ENCODE measurements around the gene NEBL.

DNA sequence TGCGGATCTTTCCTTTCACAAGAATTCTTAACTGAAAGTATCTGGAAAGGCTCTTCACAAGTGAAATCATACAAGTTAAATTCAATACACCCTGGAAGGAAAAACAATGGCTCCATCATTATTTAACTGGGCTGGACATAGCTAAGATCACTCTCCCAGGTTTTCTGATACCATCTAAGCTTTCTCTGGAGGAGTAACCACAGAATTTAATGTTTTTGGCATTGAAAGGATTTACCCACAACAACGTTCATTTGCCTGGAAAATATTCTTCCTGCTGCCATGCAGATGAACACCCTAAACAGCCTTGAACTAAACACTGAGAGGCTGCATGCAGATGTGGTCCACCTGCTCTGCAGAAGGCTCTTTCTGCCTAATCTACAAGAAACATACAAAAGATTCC is 4.3 kb downstream of the NEBL start:
- TF ChIP-seq, protein P1, sequence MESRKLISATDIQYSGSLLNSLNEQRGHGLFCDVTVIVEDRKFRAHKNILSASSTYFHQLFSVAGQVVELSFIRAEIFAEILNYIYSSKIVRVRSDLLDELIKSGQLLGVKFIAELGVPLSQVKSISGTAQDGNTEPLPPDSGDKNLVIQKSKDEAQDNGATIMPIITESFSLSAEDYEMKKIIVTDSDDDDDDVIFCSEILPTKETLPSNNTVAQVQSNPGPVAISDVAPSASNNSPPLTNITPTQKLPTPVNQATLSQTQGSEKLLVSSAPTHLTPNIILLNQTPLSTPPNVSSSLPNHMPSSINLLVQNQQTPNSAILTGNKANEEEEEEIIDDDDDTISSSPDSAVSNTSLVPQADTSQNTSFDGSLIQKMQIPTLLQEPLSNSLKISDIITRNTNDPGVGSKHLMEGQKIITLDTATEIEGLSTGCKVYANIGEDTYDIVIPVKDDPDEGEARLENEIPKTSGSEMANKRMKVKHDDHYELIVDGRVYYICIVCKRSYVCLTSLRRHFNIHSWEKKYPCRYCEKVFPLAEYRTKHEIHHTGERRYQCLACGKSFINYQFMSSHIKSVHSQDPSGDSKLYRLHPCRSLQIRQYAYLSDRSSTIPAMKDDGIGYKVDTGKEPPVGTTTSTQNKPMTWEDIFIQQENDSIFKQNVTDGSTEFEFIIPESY (IDR thresholded peaks at IDR 0.05; ENCODE audit: extremely low read depth, insufficient replicate concordance, low read length), result no peak
- TF ChIP-seq, protein P2, sequence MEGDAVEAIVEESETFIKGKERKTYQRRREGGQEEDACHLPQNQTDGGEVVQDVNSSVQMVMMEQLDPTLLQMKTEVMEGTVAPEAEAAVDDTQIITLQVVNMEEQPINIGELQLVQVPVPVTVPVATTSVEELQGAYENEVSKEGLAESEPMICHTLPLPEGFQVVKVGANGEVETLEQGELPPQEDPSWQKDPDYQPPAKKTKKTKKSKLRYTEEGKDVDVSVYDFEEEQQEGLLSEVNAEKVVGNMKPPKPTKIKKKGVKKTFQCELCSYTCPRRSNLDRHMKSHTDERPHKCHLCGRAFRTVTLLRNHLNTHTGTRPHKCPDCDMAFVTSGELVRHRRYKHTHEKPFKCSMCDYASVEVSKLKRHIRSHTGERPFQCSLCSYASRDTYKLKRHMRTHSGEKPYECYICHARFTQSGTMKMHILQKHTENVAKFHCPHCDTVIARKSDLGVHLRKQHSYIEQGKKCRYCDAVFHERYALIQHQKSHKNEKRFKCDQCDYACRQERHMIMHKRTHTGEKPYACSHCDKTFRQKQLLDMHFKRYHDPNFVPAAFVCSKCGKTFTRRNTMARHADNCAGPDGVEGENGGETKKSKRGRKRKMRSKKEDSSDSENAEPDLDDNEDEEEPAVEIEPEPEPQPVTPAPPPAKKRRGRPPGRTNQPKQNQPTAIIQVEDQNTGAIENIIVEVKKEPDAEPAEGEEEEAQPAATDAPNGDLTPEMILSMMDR (IDR thresholded peaks at IDR 0.05 in 2 of 3, conservative IDR thresholded peaks at IDR 0.05 in 1 of 3; ENCODE audit: borderline replicate concordance in 1 of 3, insufficient read depth in 1 of 3, low read depth in 2 of 3, low read length in 2 of 3), result no peak
- TF ChIP-seq YY1 (IDR thresholded peaks at IDR 0.05; ENCODE audit: extremely low read depth, insufficient replicate concordance, low read depth, low read length), result no peak
- no peak for TF ChIP-seq ZNF274 (IDR thresholded peaks at IDR 0.05; ENCODE audit: low read depth, low read length)
- TF ChIP-seq SP1 (IDR thresholded peaks at IDR 0.05; ENCODE audit: low read depth), result no peak
- TF ChIP-seq POLR2A (IDR thresholded peaks at IDR 0.05; ENCODE audit: borderline replicate concordance, extremely low read depth, insufficient read depth, insufficient read length), result no peak
- TF ChIP-seq SIN3A (IDR thresholded peaks at IDR 0.05; ENCODE audit: low read depth), result no peak
- TF ChIP-seq TCF7L2 (IDR thresholded peaks at IDR 0.05; ENCODE audit: borderline replicate concordance, extremely low read depth, insufficient read depth, insufficient read length), result no peak
- TF ChIP-seq POLR2AphosphoS5 (IDR thresholded peaks at IDR 0.05; ENCODE audit: low read depth, low read length), result no peak
- TF ChIP-seq EZH2 (IDR thresholded peaks at IDR 0.05), result no peak
- no peak for TF ChIP-seq JUND (IDR thresholded peaks at IDR 0.05)
- TF ChIP-seq EGR1 (IDR thresholded peaks at IDR 0.05; ENCODE audit: low read depth), result no peak
- TF ChIP-seq CEBPB (IDR thresholded peaks at IDR 0.05; ENCODE audit: low read depth), result no peak

Data from HCT116 (cell line).